AG09309 (cell line): Measurements from ENCODE around the gene CCR3.

Source experiments
- DNase-seq: peaks from one replicate; pipeline ENCODE4 v3.0.0-alpha.2; 2010; ENCODE audit warnings: low read depth
- H3K4me3 ChIP-seq: 2 replicates; pipeline ENCODE4 v1.5.1; 2011; ENCODE audit warnings: mild to moderate bottlenecking, low read depth, low read length, moderate library complexity; ENCODE audit not compliant: control insufficient read depth
- CTCF ChIP-seq: IDR thresholded peaks from 2 replicates; pipeline ENCODE4 v1.5.1; 2011; ENCODE audit warnings: mild to moderate bottlenecking, low read depth, low read length, inconsistent platforms; ENCODE audit not compliant: insufficient read depth, control insufficient read depth; ENCODE audit errors: missing control alignments

Gene CCR3

GRCh38 chr3:46243560-46243959 lies 1.3 kb downstream of the CCR3 start:
- TF ChIP-seq CTCF, result no peak
- no peak for DNase-seq
- H3K4me3 ChIP-seq, result no peak overlapping the region

DNA sequence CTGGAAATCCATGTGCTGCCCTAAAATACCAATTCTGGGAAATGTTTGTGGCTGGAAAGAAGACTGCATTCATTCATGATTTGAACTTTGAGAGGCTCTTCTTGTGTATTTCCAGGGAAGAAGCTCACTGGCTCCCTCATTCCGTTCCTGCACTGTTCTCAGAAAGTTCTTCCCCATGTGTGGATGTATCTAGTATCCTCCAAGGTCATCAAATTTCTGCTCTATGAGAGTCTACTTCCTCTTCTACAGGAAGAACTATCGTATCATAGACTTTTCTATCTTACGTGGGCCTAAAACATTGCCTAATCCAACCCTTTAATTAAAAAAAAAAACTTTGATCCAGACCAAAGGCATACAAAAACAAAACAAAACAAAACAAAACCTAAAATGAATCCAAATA lies 2.9 kb downstream of the CCR3 start:
- no peak for TF ChIP-seq CTCF
- DNase-seq, result no peak
- H3K4me3 ChIP-seq, result no peak overlapping the region

GRCh38 chr3:46252980-46253379 lies 10.7 kb downstream of the CCR3 start:
- H3K4me3 ChIP-seq, result no peak overlapping the region
- DNase-seq, result no peak
- no peak for TF ChIP-seq CTCF

DNA sequence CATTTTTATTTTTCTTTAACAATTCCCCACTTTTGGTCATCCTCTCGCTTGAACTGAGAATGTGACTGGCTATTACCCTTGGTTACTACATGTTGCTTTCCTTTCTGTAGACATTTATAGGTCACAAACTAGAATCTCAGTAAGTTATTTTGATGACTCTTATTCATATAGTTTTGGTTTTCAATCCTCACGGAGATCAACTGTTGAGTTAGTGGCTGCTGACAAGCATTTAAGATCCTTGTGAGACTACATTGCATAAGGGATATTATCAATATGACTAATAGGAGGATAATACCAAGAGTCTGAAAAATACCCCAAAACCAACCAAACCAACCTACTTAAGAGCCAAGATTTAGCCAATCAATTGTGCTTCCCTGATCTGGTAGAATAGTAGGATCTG lies 16.3 kb downstream of the CCR3 start:
- DNase-seq, result no peak
- H3K4me3 ChIP-seq, result no peak overlapping the region
- no peak for TF ChIP-seq CTCF

- no peak for TF ChIP-seq CTCF
- no peak overlapping the region for H3K4me3 ChIP-seq
- no peak for DNase-seq
Observed at GRCh38 chr3:46261926-46262594, 19.8 kb downstream of the CCR3 start.

DNA sequence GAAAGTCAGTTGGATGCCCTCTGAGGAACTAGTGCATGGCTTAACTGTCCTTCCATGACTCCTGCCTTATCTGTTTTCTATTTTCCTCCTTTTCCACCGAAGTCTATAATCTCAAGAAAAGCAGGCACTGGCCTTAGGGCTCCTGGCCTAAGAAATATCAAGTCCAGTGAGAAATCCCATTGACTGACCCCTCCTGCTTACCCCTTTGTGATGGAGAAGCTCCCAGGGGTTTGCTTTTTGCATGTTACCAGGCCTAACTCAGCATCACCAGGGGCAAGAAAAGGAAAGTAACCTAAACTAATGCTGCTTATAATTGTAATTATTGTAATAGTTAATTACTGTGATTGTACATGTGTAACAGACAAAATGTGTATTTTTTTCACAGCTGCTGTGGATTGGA lies 21.7 kb downstream of the CCR3 start:
- no peak for TF ChIP-seq CTCF
- no peak overlapping the region for H3K4me3 ChIP-seq
- DNase-seq, result no peak

DNA sequence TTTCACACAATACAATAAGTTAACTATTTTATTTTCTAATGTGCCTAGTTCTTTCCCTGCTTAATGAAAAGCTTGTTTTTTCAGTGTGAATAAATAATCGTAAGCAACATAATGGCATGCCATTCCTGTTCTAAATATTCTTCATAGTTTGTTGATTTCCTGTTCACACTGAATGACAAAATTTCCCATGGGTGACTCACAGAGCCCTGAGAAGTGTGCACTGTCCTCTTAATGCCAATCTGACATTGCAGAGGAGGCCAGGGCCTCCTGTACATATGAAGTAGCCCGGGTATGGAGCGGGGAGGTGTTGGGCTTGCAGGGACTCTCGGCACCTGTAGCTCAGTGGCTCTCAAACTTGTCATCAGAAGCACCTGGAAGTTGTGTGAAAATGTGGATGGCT lies 24.3 kb downstream of the CCR3 start:
- no peak overlapping the region for H3K4me3 ChIP-seq
- TF ChIP-seq CTCF, result no peak
- DNase-seq, result no peak
